Activated CD4-positive, alpha-beta T cell treated with anti-CD3 and anti-CD28 coated beads, Interleukin-2, amount 10 ng/mL, durations not matched to agents 24 days and 14 days (primary cell): ENCODE data around the gene MRPL12. TPM values are rescaled to one million over a fixed set of nuclear protein-coding genes. Genes with fewer than 3 reads are reported as not detected.
A peak's percentile ranks its signal among the peaks of the same experiment; 100 is the strongest.

Experiments
- DNase-seq: peaks from one replicate; pipeline ENCODE4 v3.0.0; 2022
- H3K27ac Mint-ChIP-seq: one replicate; pipeline ENCODE4 v1.8.0; 2022; ENCODE audit warnings: mild to moderate bottlenecking, mixed read lengths
- H3K27me3 Mint-ChIP-seq: one replicate; pipeline ENCODE4 v1.8.0; 2022; ENCODE audit warnings: mixed read lengths
- H3K36me3 Mint-ChIP-seq: one replicate; pipeline ENCODE4 v1.8.0; 2022; ENCODE audit warnings: low read depth, mild to moderate bottlenecking, mixed read lengths
- H3K4me1 Mint-ChIP-seq: one replicate; pipeline ENCODE4 v1.8.0; 2021; ENCODE audit warnings: mixed read lengths
- H3K4me3 Mint-ChIP-seq: one replicate; pipeline ENCODE4 v1.8.0; 2022; ENCODE audit warnings: mild to moderate bottlenecking, moderate library complexity, mixed read lengths
- H3K9me3 Mint-ChIP-seq: one replicate; pipeline ENCODE4 v1.8.0; 2021; ENCODE audit warnings: mixed read lengths
- intact Hi-C: fragments of 100-400 bp; cut with micrococcal nuclease; formaldehyde crosslinking; loops from one replicate; pipeline ENCODE4 v1.15.1; 2023
- total RNA-seq: library from RNA; stranded (reverse); gene quantifications from 2 replicates; pipeline ENCODE4 v1.2.3, GENCODE V29; 2022

Gene MRPL12
- total RNA-seq, 1 donor from 2014 or later = 233 TPM

- intact Hi-C loops = no loop called here
- peaks cover 19% of the 10 kb centered on the region for H3K4me1 Mint-ChIP-seq
- H3K9me3 Mint-ChIP-seq = no peaks in the 10 kb centered on the region
- peaks cover 2% of the 10 kb centered on the region for H3K27me3 Mint-ChIP-seq
- DNase-seq = no peak
- H3K36me3 Mint-ChIP-seq = peaks cover 60% of the 10 kb centered on the region
- H3K4me3 Mint-ChIP-seq = no peak overlapping the region
- no peak overlapping the region for H3K27ac Mint-ChIP-seq
These were observed 15.2 kb upstream of the MRPL12 start for GRCh38 chr17:81687770-81688541.

DNA sequence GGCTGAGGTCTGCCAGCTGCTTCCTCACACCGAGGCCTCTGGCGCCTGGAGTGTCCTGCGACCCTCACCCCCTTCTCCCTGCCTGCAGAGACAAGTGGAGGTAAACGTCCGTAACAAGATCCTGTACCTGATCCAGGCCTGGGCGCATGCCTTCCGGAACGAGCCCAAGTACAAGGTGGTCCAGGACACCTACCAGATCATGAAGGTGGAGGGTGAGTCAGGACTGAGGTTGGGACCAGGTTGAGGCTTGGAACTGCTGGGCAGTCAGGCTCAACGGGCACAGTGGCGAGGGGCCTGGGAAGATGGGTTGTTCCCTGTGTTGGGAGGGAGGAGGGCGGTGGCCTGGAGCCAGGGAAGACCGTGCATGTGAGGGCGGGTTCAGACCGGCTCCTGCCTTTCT lies 14.6 kb upstream of the MRPL12 start:
- H3K27me3 Mint-ChIP-seq = peaks cover 2% of the 10 kb centered on the region
- intact Hi-C loops = no loop called here
- no peaks in the 10 kb centered on the region for H3K9me3 Mint-ChIP-seq
- peaks cover 58% of the 10 kb centered on the region for H3K36me3 Mint-ChIP-seq
- no peak overlapping the region for H3K27ac Mint-ChIP-seq
- no peak overlapping the region for H3K4me3 Mint-ChIP-seq
- DNase-seq = no peak
- peaks cover 18% of the 10 kb centered on the region for H3K4me1 Mint-ChIP-seq

GRCh38 chr17:81690066-81690465 lies 13.1 kb upstream of the MRPL12 start:
- H3K36me3 Mint-ChIP-seq = peaks cover 50% of the 10 kb centered on the region
- peaks cover 10% of the 10 kb centered on the region for H3K4me1 Mint-ChIP-seq
- H3K9me3 Mint-ChIP-seq = no peaks in the 10 kb centered on the region
- DNase-seq = no peak
- intact Hi-C loops = no loop called here
- H3K27ac Mint-ChIP-seq = no peak overlapping the region
- H3K27me3 Mint-ChIP-seq = no peaks in the 10 kb centered on the region
- H3K4me3 Mint-ChIP-seq = no peak overlapping the region

- intact Hi-C loops = no loop called here
- Mint-ChIP-seq H3K9me3 (no peaks in the 10 kb centered on the region), H3K27ac (no peak overlapping the region), H3K27me3 (no peaks in the 10 kb centered on the region), H3K36me3 (peaks cover 45% of the 10 kb centered on the region), H3K4me1 (peaks cover 5% of the 10 kb centered on the region), H3K4me3 (no peak overlapping the region)
- no peak for DNase-seq
These were observed 12.6 kb upstream of the MRPL12 start for GRCh38 chr17:81690549-81690948.

- Mint-ChIP-seq H3K27me3 (no peaks in the 10 kb centered on the region), H3K4me1 (peaks cover 2% of the 10 kb centered on the region), H3K36me3 (peaks cover 41% of the 10 kb centered on the region), H3K9me3 (no peaks in the 10 kb centered on the region), H3K27ac (no peak overlapping the region), H3K4me3 (no peak overlapping the region)
- no peak for DNase-seq
- intact Hi-C loops = no loop called here
These were observed 12.0 kb upstream of the MRPL12 start for GRCh38 chr17:81691196-81691595.

DNA sequence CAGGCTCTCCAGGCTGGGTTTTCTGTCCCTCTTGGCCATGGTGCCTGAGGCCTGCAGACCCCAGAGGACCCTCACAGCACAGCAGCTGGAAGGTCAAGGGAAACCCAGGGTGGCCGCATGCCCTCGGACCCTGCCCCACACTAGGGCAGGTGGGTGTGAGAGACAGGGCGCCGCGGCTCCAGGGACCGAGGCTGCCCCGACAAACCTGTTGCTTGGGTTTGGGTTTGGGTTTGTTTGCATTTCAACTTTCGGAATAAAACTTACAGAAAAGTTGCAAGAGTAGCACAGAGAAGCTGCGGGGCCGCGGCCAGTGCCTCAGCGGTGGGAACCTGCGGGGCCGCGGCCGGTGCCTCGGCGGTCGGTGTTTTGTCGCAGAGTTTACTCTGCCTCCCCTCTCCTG lies 11.6 kb upstream of the MRPL12 start:
- intact Hi-C loops = no loop called here
- H3K36me3 Mint-ChIP-seq = peaks cover 38% of the 10 kb centered on the region

DNA sequence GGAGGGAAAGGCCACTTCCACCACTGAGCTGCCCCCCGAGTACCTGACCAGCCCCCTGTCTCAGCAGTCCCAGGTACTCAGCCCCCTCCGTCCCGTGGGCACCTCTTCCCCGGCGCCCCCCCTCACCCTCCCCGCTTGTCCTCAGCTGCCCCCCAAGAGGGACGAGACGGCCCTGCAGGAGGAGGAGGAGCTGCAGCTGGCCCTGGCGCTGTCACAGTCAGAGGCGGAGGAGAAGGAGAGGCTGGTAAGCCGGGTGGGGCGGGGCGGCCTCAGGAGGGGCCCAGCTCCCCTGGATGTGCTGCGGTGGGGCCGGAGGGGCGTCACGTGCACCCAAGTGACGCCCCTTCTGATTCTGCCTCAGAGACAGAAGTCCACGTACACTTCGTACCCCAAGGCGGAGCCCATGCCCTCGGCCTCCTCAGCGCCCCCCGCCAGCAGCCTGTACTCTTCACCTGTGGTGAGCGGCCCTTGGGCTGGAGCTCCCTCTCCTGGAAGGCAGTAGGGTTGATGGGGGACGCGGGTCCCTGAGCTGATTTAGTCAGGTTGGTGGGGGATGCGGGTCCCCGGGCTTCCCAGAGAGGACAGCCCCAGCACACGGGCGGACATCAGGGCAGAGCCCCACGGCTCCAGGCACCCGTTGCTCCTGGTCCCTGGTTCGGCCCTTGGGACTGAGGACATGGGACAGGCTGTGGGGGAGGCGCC lies 9.5 kb upstream of the MRPL12 start:
- Mint-ChIP-seq H3K4me3 (no peak overlapping the region), H3K36me3 (peaks cover 48% of the 10 kb centered on the region), H3K27ac (no peak overlapping the region), H3K4me1 (peaks cover 2% of the 10 kb centered on the region), H3K27me3 (no peaks in the 10 kb centered on the region), H3K9me3 (no peaks in the 10 kb centered on the region)
- intact Hi-C loops = no loop called here
- DNase-seq = no peak

More for the DNA sequence above, 11.6 kb upstream of the MRPL12 start:
- no peak overlapping the region for H3K4me3 Mint-ChIP-seq
- H3K27me3 Mint-ChIP-seq = no peaks in the 10 kb centered on the region
- no peak overlapping the region for H3K27ac Mint-ChIP-seq
- no peaks in the 10 kb centered on the region for H3K9me3 Mint-ChIP-seq
- no peaks in the 10 kb centered on the region for H3K4me1 Mint-ChIP-seq
- no peak for DNase-seq

GRCh38 chr17:81694810-81695209 lies 8.4 kb upstream of the MRPL12 start:
- H3K36me3 Mint-ChIP-seq = peaks cover 44% of the 10 kb centered on the region

GRCh38 chr17:81695211-81695610 lies 8.0 kb upstream of the MRPL12 start:
- DNase-seq = no peak
- Mint-ChIP-seq H3K9me3 (no peaks in the 10 kb centered on the region), H3K4me3 (no peak overlapping the region), H3K27ac (no peak overlapping the region), H3K27me3 (no peaks in the 10 kb centered on the region), H3K36me3 (peaks cover 40% of the 10 kb centered on the region), H3K4me1 (peaks cover 2% of the 10 kb centered on the region)
- intact Hi-C loops = no loop called here

More at GRCh38 chr17:81694810-81695209, 8.4 kb upstream of the MRPL12 start:
- intact Hi-C loops = no loop called here
- Mint-ChIP-seq H3K27me3 (no peaks in the 10 kb centered on the region), H3K4me1 (peaks cover 2% of the 10 kb centered on the region), H3K9me3 (no peaks in the 10 kb centered on the region), H3K27ac (no peak overlapping the region), H3K4me3 (no peak overlapping the region)
- DNase-seq = no peak

DNA sequence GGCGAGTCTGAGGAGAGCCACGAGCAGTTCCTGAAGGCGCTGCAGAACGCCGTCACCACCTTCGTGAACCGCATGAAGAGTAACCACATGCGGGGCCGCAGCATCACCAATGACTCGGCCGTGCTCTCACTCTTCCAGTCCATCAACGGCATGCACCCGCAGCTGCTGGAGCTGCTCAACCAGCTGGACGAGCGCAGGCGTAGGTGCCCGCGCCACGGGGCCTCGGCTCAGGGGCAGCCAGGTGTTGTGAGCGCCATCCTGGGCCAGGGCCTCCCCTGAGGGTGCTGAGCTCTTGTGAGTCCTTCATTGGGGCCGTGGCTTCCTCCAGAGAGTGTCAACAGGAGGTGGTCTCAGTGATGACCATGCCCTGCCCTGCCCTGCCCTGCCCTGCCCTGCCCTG lies 7.4 kb upstream of the MRPL12 start:
- no peak for DNase-seq
- peaks cover 41% of the 10 kb centered on the region for H3K36me3 Mint-ChIP-seq
- H3K27ac Mint-ChIP-seq = no peak overlapping the region
- H3K9me3 Mint-ChIP-seq = no peaks in the 10 kb centered on the region
- intact Hi-C loops = no loop called here
- H3K4me1 Mint-ChIP-seq = peaks cover 3% of the 10 kb centered on the region
- H3K27me3 Mint-ChIP-seq = no peaks in the 10 kb centered on the region
- H3K4me3 Mint-ChIP-seq = no peak overlapping the region

GRCh38 chr17:81696218-81696941 lies 6.8 kb upstream of the MRPL12 start:
- Mint-ChIP-seq H3K27me3 (no peaks in the 10 kb centered on the region), H3K4me1 (peaks cover 6% of the 10 kb centered on the region), H3K4me3 (no peak overlapping the region), H3K36me3 (peaks cover 40% of the 10 kb centered on the region), H3K9me3 (no peaks in the 10 kb centered on the region), H3K27ac (no peak overlapping the region)
- DNase-seq = no peak
- intact Hi-C loops = no loop called here

DNA sequence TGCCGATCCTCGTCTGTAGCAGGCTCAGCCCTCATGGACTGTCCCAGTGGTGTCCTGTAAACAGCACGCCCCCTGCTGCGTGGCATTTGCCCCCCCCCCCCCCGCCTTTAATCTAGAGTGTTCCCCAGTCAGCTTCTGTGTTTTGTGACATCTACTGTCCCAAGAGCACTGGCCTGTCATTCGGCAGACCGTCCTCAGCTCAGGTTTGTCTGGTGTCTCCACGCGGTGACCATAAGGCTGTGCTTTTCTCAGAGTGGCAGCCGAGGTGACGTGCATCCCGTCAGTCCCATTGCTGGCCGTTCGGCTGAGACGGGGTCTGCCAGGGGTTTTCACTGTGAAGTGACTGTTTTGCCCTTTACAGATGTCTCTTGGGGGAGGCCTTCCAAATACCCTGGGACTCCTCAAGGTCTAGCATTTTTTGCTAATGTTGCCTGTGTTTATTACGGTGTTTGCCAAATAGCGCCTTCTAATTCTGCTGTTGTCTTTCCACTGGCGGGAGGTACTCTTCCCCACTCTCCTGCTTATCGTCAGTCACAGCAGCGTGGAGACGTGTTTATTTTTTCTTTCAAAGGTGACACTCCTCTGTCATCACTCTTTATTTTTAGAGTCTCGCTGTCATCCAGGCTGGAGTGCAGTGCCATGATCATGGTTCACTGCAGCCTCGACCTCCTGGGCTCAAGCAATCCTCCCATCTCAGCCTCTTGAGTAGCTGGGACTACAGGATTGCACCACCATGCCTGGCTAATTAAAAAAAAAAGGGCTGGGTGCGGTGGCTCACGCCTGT lies 5.7 kb upstream of the MRPL12 start:
- Mint-ChIP-seq H3K27ac (peak overlapping the region; percentile 66), H3K9me3 (no peaks in the 10 kb centered on the region), H3K27me3 (no peaks in the 10 kb centered on the region), H3K36me3 (peaks cover 42% of the 10 kb centered on the region), H3K4me3 (no peak overlapping the region), H3K4me1 (peaks cover 12% of the 10 kb centered on the region)
- intact Hi-C loops = no loop called here
- no peak for DNase-seq
